HFF-Myc (cell line): ENCODE data around the gene SOD2.
A peak's percentile ranks its signal among the peaks of the same experiment; 100 is the strongest.
"Not testable (repeated sequence)": the region's sequence is repeated elsewhere in the genome, so short reads cannot be mapped to it uniquely, and the experiment has no call there.

Source experiments
- DNase-seq: peaks from one replicate; pipeline ENCODE4 v3.0.0-alpha.2; 2011; ENCODE audit warnings: low read depth; ENCODE audit errors: extremely low read depth
- H3K4me3 ChIP-seq: replicated peaks from 2 replicates; pipeline ENCODE4 v1.5.1; 2011; ENCODE audit warnings: low read depth, mild to moderate bottlenecking, control low read depth, low read length
- TF ChIP-seq, protein P1 (sequence below): IDR thresholded peaks from 2 replicates; pipeline ENCODE4 v1.5.1; 2012; ENCODE audit warnings: mild to moderate bottlenecking, low read depth, low read length, control low read depth; ENCODE audit errors: missing control alignments

The SOD2 gene

DNA sequence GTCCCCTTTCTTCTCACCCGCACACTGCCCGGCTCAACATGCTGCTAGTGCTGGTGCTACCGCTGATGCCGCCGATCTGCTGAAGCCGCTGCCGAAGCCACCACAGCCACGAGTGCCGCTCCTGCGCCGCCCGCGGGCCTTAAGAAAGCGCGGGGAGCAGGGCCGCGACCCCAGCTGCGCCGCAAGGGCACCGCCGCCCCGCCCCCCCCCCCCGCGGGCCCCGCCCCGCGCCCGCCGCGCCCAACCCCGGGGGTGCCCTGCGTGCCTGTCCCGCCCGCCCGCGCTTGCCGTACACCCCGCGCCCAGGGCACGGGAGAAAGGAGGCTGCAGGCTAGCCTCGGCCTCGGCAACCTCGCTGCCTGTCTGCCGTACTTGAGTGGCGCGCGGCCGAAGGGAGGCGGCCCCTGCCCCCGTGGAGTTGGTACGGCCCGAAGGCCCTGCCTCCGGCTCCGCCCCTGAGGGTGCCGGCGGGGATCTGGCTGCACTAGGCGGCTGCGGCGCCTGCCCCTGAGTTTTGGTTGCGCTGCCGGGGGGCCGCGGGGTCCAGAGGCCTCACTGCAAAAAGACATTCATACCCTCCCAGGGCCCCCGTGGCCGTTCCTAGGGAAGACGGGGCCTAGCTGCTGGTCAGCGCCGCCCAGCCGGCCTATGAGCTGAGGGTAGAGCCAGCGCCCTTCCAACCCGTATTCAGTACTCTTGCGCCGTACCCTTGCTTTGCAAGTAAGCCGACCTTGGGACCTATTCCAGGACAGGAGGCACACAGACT, at the start of gene SOD2:
Gene SOD2, minus strand, starts transcription at position 114 of the 766 bp plus-strand sequence. Its CDS starts 74 bp downstream, at position 40.
- TF ChIP-seq, protein P1, sequence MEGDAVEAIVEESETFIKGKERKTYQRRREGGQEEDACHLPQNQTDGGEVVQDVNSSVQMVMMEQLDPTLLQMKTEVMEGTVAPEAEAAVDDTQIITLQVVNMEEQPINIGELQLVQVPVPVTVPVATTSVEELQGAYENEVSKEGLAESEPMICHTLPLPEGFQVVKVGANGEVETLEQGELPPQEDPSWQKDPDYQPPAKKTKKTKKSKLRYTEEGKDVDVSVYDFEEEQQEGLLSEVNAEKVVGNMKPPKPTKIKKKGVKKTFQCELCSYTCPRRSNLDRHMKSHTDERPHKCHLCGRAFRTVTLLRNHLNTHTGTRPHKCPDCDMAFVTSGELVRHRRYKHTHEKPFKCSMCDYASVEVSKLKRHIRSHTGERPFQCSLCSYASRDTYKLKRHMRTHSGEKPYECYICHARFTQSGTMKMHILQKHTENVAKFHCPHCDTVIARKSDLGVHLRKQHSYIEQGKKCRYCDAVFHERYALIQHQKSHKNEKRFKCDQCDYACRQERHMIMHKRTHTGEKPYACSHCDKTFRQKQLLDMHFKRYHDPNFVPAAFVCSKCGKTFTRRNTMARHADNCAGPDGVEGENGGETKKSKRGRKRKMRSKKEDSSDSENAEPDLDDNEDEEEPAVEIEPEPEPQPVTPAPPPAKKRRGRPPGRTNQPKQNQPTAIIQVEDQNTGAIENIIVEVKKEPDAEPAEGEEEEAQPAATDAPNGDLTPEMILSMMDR = no peak
- DNase-seq = no peak
- peak within 1 kb of the TSS; percentile 73 for H3K4me3 ChIP-seq

DNA sequence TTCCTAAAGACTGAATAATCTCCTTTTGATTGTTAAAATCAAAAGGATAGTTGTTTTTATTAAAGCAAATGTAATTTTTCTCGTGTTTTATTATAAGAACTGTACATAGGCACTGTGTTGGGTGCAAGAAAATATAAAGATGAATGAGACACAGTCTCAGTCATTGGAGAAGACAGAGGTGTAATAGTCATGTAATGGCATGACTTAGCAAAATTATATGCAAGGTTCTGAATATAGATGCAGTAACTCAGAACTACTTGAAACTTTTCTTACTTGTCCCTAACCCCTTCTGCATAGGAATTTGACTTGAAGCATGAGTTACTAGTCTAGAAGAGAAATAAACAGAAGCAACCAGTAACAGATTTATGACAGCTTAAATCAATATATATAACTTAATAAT, 49.1 kb upstream of the SOD2 start:
- no peak for DNase-seq
- H3K4me3 ChIP-seq = no peak overlapping the region
- TF ChIP-seq, protein P1 = no peak

DNA sequence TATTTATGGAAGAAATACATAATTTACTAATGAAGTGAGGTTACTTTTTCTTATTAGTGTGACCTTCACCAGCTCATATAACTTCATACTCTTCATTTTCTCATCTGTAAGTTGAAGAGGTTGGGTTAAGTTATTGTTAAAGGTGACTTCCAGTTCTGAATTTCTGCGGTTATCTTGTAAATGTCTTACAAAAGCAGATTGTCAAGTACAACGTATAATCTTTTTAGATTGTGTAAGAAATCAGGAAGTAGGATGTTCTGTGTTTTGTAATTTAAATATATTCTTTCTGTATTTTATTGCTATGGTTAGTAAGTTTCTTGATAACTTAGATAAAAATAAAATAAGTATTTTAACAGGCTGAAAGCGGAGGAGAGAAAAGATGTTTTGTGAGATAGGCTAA, 46.3 kb upstream of the SOD2 start:
- no peak overlapping the region for H3K4me3 ChIP-seq
- DNase-seq = no peak
- TF ChIP-seq, protein P1 = no peak

DNA sequence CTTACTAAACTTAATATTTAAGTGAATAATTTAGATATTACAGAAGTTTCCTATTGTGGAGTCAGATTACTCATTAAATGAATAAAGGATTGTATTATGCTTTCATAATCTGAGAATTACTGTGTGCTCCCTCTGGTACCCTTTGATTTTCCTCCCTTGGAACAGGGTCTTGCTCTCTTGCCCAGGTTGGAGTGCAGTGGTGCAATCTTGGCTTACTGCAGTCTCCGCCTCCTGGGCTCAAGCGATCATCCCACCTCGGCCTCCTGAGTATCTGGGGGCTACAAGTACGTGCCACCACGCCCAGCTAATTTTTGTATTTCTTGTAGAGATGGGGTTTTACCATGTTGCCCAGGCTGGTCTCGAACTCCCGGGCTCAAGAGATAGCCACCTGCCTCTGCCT, 43.9 kb upstream of the SOD2 start:
- TF ChIP-seq, protein P1 = no peak
- H3K4me3 ChIP-seq = no peak overlapping the region
- no peak for DNase-seq

DNA sequence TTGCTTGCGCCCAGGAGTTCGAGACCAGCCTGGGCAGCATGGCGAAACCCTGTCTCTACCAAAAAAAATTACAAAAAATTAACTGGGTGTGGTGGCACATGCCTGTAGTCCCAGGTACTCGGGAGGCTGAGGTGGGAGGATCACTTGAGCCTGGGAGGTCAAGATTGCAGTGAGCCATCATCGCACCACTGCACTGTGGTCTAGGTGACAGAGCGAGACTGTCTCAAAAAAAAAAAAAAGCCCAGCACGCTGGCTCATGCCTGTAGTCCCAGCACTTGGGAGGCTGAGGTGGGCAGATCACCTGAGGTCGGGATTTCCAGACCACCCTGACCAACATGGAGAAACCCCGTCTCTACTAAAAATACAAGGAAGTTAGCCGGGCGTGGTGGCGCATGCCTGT, 40.4 kb upstream of the SOD2 start:
- not testable (repeated sequence) for H3K4me3 ChIP-seq, DNase-seq

DNA sequence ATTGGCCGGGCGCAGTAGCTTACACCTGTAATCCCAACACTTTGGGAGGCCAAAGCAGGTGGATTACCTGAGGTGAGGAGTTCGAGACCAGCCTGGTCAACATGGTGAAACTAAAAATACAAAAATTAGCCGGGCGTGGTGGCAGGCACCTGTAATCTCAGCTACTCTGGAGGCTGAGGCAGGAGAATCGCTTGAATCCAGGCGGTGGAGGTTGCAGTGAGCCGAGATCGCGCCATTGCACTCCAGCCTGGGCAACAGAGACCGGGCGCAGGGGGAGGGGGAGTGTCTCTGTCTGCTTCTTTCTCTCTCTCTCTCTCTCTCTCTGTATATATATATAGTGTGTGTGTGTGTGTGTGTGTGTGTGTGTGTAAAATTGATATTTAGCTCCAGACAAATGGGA, 39.5 kb upstream of the SOD2 start:
- not testable (repeated sequence) for H3K4me3 ChIP-seq, DNase-seq

DNA sequence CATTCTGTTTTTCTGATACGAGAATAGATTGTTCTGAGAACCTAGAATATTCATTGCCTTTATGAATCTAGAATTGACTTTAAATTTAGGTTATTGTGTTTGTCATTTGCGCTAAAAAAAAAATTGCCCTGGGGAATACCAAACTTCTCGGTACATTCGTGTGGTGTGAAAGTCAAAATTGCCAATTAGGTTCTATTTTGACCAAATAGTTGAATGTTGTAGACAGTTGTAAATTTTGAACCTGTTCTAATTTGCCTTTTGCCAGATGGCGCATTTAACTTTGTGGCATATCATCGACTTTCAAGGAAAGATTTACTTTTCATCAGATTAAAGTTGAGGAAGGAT, 37.3 kb upstream of the SOD2 start:
- TF ChIP-seq, protein P1 = no peak
- no peak for DNase-seq
- H3K4me3 ChIP-seq = no peak overlapping the region; the same call in 1 of the 2 replicates

DNA sequence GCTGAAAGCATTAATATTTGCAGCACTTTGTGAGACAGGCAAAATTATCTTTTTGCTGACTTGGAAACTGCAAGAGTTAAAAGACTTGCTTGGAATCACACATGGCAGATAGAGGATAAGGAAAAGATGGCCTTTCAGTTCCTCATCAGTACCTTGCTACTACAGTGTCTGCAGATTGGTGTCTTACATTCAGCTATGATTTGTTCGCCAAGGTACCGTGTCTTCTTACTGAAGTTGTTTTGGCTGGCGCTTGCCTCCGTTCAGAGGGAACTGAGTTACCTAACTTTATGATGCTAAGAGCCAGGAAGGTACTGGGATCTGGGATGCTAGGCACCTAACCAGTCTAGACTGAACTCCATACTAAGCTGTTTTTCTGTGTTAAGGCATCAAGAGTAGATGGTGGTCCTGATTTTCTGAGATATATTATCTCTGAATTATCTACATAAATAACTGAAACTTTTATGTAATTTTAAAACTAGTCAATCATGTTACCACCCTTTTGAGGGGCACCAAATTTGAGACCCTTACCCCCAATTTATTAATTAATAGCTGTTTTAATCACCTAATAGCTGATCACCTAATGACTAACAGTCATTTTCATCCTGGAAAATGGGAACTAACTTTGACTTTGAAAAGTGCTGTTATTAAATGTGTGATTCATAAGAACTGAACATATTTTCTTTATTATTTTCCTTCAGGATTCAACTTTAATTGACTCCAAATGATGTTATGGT, 36.7 kb upstream of the SOD2 start:
- no peak for DNase-seq
- TF ChIP-seq, protein P1 = no peak
- H3K4me3 ChIP-seq = peak overlapping the region; percentile 81
